Bronchial epithelial cell (primary cell): ENCODE data around the gene CMYA5. TPM values are rescaled to one million over a fixed set of nuclear protein-coding genes. Genes with fewer than 3 reads are reported as not detected.

Source experiments
- DNase-seq: peaks from one replicate; pipeline ENCODE4 v3.0.0-alpha.2; 2010; ENCODE audit warnings: low read depth
- FAIRE-seq: peaks from 2 replicates; lab custom pipeline; 2011; peaks lifted over from hg19 to GRCh38; lab: Jason Lieb, UNC
- H3K27me3 ChIP-seq: 2 replicates; pipeline ENCODE4 v1.5.1; 2011; ENCODE audit warnings: low read length; ENCODE audit not compliant: control insufficient read depth, insufficient read depth
- H3K36me3 ChIP-seq: 2 replicates; pipeline ENCODE4 v1.5.1; 2011; ENCODE audit warnings: low read length; ENCODE audit not compliant: control insufficient read depth, insufficient read depth
- H3K4me3 ChIP-seq: 2 replicates; pipeline ENCODE4 v1.5.1; 2011; ENCODE audit warnings: mild to moderate bottlenecking, low read depth, low read length, control low read depth
- total RNA-seq: library from RNA; depleted of rRNA; stranded (reverse); fragments of >200 nt; gene quantifications from 2 replicates; pipeline ENCODE4 v1.2.1, GENCODE V29; 2014
- TF ChIP-seq, protein P1 (sequence below): IDR thresholded peaks from 2 replicates; pipeline ENCODE4 v1.5.1; 2011; ENCODE audit warnings: mild to moderate bottlenecking, moderate library complexity, low read length, control low read depth, inconsistent platforms; ENCODE audit not compliant: insufficient read depth, severe bottlenecking

The CMYA5 gene
- total RNA-seq, 1 donor from 2014 or later, result 0.26 TPM

DNA sequence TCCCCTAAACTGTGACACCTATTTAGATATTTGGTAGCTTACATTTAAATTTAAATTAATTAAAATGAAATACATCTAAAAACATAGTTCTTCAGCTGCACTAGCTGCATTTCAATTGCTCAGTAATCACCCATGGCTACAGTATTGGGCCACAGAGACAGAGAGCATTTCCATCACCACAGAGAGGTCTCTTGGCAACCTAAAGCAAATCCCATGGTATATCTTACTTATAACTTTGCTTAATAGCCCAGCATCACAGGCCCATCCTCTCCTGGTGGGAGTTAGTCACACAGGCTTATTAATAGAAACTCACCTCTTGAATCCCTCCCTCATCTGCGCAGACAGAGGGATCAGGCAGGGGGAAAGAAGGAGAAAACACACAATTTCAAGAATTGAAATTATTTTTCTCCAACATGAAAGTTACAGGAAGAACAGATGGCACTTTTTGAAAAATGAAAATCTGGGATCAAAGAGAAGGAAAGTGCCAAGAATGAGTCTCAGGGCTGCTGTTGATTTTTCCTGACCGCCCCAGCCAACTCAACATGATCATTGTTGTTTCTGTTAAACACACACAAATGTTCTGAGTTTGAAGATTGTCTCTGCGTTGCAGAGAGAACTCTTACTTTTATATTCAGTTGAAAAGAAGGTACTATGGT is 144.6 kb downstream of the CMYA5 start:
- DNase-seq (no peak), FAIRE-seq (no peak)
- H3K4me3 ChIP-seq, result no peak overlapping the region
- H3K27me3 ChIP-seq, result peaks cover 2% of the 10 kb centered on the region
- TF ChIP-seq, protein P1, sequence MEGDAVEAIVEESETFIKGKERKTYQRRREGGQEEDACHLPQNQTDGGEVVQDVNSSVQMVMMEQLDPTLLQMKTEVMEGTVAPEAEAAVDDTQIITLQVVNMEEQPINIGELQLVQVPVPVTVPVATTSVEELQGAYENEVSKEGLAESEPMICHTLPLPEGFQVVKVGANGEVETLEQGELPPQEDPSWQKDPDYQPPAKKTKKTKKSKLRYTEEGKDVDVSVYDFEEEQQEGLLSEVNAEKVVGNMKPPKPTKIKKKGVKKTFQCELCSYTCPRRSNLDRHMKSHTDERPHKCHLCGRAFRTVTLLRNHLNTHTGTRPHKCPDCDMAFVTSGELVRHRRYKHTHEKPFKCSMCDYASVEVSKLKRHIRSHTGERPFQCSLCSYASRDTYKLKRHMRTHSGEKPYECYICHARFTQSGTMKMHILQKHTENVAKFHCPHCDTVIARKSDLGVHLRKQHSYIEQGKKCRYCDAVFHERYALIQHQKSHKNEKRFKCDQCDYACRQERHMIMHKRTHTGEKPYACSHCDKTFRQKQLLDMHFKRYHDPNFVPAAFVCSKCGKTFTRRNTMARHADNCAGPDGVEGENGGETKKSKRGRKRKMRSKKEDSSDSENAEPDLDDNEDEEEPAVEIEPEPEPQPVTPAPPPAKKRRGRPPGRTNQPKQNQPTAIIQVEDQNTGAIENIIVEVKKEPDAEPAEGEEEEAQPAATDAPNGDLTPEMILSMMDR, result no peak
- H3K36me3 ChIP-seq, result no peaks in the 10 kb centered on the region

- FAIRE-seq, result no peak
- Histone ChIP-seq H3K27me3 (peaks cover 2% of the 10 kb centered on the region), H3K4me3 (no peak overlapping the region), H3K36me3 (no peaks in the 10 kb centered on the region)
- no peak for DNase-seq
- TF ChIP-seq, protein P1, result no peak
These were observed 145.4 kb downstream of the CMYA5 start for GRCh38 chr5:79834754-79835714.

DNA sequence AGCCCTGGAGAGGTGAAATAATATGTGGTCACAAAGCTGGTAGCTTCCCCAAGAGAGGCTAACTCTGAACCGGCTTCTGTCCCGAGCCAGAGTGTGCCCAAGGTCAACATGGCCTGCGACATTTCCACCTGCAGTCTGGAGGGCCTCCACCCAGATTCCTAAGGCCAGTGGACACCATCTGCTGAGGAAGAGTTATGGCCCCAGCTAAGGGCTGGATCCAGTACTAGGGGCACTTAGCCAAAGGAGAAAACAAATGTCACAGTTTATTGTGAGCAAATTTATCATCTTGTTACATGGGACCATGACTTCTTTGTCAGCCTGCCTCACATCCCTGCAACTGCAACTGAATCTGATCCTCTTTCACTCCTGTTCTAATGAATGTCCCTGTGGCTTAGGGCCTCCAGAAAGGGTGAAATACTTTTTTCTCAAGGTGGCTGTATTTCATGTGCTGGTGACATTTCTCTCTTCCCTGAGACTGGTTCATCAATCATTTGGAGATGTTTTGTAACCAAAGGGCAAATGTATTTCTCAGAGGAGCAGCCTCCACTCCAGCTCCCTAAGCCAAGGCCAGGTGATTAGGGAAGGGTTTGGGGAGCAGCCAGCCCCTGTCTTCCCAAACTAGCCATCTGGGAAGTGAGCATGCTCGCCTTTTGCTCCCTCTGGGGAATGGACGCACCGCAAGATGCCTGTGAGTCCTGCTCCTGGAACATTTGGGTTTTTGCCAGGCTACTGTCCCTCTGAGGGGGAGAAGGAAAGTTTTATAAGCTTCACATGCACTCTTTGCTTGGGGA is 148.3 kb downstream of the CMYA5 start:
- Histone ChIP-seq H3K27me3 (peaks cover 3% of the 10 kb centered on the region), H3K4me3 (no peak overlapping the region), H3K36me3 (no peaks in the 10 kb centered on the region)
- FAIRE-seq, result peak; percentile 40
- no peak for DNase-seq
- TF ChIP-seq, protein P1, result no peak

DNA sequence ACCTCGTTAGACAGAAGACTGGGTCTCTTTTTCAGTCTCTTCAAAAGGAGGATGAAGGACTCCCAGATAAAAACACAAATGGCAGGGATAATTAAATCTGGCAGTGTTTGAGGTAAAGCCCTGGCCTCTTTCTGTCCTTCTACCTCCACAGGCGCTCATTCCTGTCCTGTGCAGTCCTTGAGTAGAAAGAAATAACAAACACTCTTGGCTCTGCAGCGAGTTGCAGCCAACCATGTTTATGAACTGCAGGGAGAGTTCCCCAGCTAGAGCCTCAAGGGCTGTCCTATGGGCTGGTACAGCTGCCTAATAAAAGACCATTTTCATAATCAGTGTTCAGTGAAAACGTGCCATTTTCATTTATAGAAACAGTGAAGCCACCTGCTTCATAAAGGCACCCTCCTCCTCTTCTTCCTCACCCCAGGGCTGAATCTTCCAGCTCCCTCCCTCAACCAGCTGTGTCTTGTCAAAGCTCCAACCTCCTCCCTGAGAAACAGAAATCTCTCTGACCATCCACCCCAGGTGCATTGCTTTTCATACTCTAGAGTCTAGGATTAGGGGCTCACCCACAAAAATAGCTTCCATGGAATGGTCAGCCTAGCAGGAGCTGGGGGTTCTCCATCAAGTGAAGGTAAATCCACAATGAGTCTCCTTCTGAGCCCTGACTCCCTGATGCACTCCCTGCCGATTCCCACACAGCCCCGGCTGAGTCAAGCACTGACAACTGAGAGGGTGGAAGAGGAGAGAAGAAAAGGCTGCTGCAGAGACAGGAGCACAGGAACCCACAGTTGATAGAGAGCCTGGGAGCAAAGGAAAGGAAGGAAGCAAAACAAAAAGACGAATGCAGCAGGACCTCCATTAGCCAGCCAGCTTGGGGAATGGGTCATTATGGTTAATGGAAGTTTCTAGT is 150.7 kb downstream of the CMYA5 start:
- no peaks in the 10 kb centered on the region for H3K36me3 ChIP-seq
- peaks cover 3% of the 10 kb centered on the region for H3K27me3 ChIP-seq
- TF ChIP-seq, protein P1, result no peak
- no peak for FAIRE-seq
- no peak overlapping the region for H3K4me3 ChIP-seq
- no peak for DNase-seq

- no peak for FAIRE-seq
These were observed 151.5 kb downstream of the CMYA5 start for GRCh38 chr5:79841172-79841571.

More at GRCh38 chr5:79841172-79841571, 151.5 kb downstream of the CMYA5 start:
- H3K27me3 ChIP-seq, result peaks cover 3% of the 10 kb centered on the region
- no peak overlapping the region for H3K4me3 ChIP-seq
- H3K36me3 ChIP-seq, result no peaks in the 10 kb centered on the region
- no peak for DNase-seq
- TF ChIP-seq, protein P1, result no peak
